H9 (cell line): ENCODE results near the gene SGCD. TPM values are rescaled to one million over a fixed set of nuclear protein-coding genes. Genes with fewer than 3 reads are reported as not detected.

Experiments used
- DNase-seq: peaks from one replicate; pipeline ENCODE4 v3.0.0-alpha.2; 2017
- H2AFZ ChIP-seq: one replicate; pipeline ENCODE4 v1.6.1; 2013; ENCODE audit warnings: mild to moderate bottlenecking, low read length, control low read depth, moderate library complexity
- H2AK5ac ChIP-seq: 2 replicates; pipeline ENCODE4 v1.6.1; 2013; ENCODE audit warnings: low read length, control low read depth, mixed read lengths; ENCODE audit not compliant: insufficient read length
- H2BK120ac ChIP-seq: one replicate; pipeline ENCODE4 v1.6.1; 2013; ENCODE audit warnings: low read depth, mild to moderate bottlenecking, low read length, control low read depth, inconsistent platforms; ENCODE audit not compliant: poor library complexity, severe bottlenecking
- H2BK12ac ChIP-seq: 2 replicates; pipeline ENCODE4 v1.6.1; 2013; ENCODE audit warnings: low read length, control low read depth, mixed read lengths, low read depth; ENCODE audit not compliant: insufficient read length
- H2BK15ac ChIP-seq: 2 replicates; pipeline ENCODE4 v1.6.1; 2013; ENCODE audit warnings: low read depth, low read length, control low read depth
- H2BK20ac ChIP-seq: one replicate; pipeline ENCODE4 v1.6.1; 2013; ENCODE audit warnings: low read depth, mild to moderate bottlenecking, low read length, control low read depth, inconsistent platforms; ENCODE audit not compliant: poor library complexity, severe bottlenecking
- H2BK5ac ChIP-seq: 2 replicates; pipeline ENCODE4 v1.6.1; 2013; ENCODE audit warnings: low read length, control low read depth, mixed read lengths; ENCODE audit not compliant: insufficient read length
- H3K14ac ChIP-seq: 2 replicates; pipeline ENCODE4 v1.6.1; 2013; ENCODE audit warnings: low read length, control low read depth; ENCODE audit not compliant: insufficient read depth
- H3K18ac ChIP-seq: 2 replicates; pipeline ENCODE4 v1.6.1; 2013; ENCODE audit warnings: low read depth, mild to moderate bottlenecking, mixed read lengths, low read length, control low read depth; ENCODE audit not compliant: insufficient read length
- H3K23ac ChIP-seq: 2 replicates; pipeline ENCODE4 v1.6.1; 2013; ENCODE audit warnings: low read length, control low read depth, mixed read lengths, low read depth; ENCODE audit not compliant: insufficient read length
- H3K23me2 ChIP-seq: 2 replicates; pipeline ENCODE4 v1.6.1; 2013; ENCODE audit warnings: low read depth, mild to moderate bottlenecking, mixed read lengths, low read length, control low read depth; ENCODE audit not compliant: insufficient read length, poor library complexity, severe bottlenecking
- H3K27ac ChIP-seq: 2 replicates; pipeline ENCODE4 v1.5.1; 2013; ENCODE audit warnings: low read length, control low read depth, mixed read lengths, low read depth; ENCODE audit not compliant: insufficient read length
- H3K27me3 ChIP-seq: 2 replicates; pipeline ENCODE4 v1.6.1; 2013; ENCODE audit warnings: low read length, control low read depth, inconsistent platforms; ENCODE audit not compliant: insufficient read depth
- H3K4ac ChIP-seq: 2 replicates; pipeline ENCODE4 v1.6.1; 2013; ENCODE audit warnings: low read depth, mild to moderate bottlenecking, control low read depth, inconsistent platforms, low read length, moderate library complexity
- H3K4me1 ChIP-seq: 2 replicates; pipeline ENCODE4 v1.6.1; 2013; ENCODE audit warnings: low read length, control low read depth, inconsistent platforms; ENCODE audit not compliant: insufficient read depth
- H3K4me2 ChIP-seq: 2 replicates; pipeline ENCODE4 v1.6.1; 2013; ENCODE audit warnings: low read length, control low read depth, mixed read lengths; ENCODE audit not compliant: insufficient read length, insufficient read depth
- H3K56ac ChIP-seq: 2 replicates; pipeline ENCODE4 v1.6.1; 2013; ENCODE audit warnings: low read depth, mild to moderate bottlenecking, mixed read lengths, low read length, control low read depth; ENCODE audit not compliant: insufficient read length
- H3K79me1 ChIP-seq: 2 replicates; pipeline ENCODE4 v1.6.1; 2013; ENCODE audit warnings: low read depth, mild to moderate bottlenecking, moderate library complexity, low read length, control low read depth, inconsistent platforms; ENCODE audit not compliant: insufficient read depth, poor library complexity, severe bottlenecking
- H3K79me2 ChIP-seq: 2 replicates; pipeline ENCODE4 v1.6.1; 2013; ENCODE audit warnings: low read length, control low read depth, inconsistent platforms; ENCODE audit not compliant: insufficient read depth
- H3K9ac ChIP-seq: 2 replicates; pipeline ENCODE4 v1.6.1; 2013; ENCODE audit warnings: low read length, control low read depth, mixed read lengths; ENCODE audit not compliant: insufficient read length; ENCODE audit errors: extremely low read depth
- H3K9me3 ChIP-seq: one replicate; pipeline ENCODE4 v1.6.1; 2013; ENCODE audit warnings: low read depth, low read length, inconsistent platforms; ENCODE audit not compliant: control insufficient read depth
- H3T11ph ChIP-seq: one replicate; pipeline ENCODE4 v1.6.1; 2013; ENCODE audit warnings: mild to moderate bottlenecking, low read length, control low read depth, inconsistent platforms
- H4K20me1 ChIP-seq: one replicate; pipeline ENCODE4 v1.6.1; 2013; ENCODE audit not compliant: control insufficient read depth, insufficient read length, insufficient read depth
- H4K5ac ChIP-seq: 2 replicates; pipeline ENCODE4 v1.6.1; 2013; ENCODE audit warnings: low read depth, mild to moderate bottlenecking, mixed read lengths, low read length, control low read depth; ENCODE audit not compliant: insufficient read length
- H4K8ac ChIP-seq: replicated peaks from 2 replicates; pipeline ENCODE4 v1.6.1; 2013; ENCODE audit warnings: low read length, control low read depth, mixed read lengths, low read depth; ENCODE audit not compliant: insufficient read length
- H4K91ac ChIP-seq: 2 replicates; pipeline ENCODE4 v1.6.1; 2013; ENCODE audit warnings: low read depth, mild to moderate bottlenecking, moderate library complexity, mixed read lengths, low read length, control low read depth; ENCODE audit not compliant: insufficient read length
- H3K27ac Mint-ChIP-seq, 3 experiments: 2 replicates in 2 of 3; 3 replicates in 1 of 3; pipeline ENCODE4 v1.8.0; 2020 to 2021; ENCODE audit warnings: mixed read lengths in 3 of 3, mild to moderate bottlenecking in 1 of 3, moderate library complexity in 1 of 3
- H3K27me3 Mint-ChIP-seq: 2 replicates; pipeline ENCODE4 v1.8.0; 2021; ENCODE audit warnings: low read depth, mild to moderate bottlenecking, moderate library complexity, mixed read lengths
- H3K36me3 Mint-ChIP-seq, 3 experiments: 2 replicates in 2 of 3; 3 replicates in 1 of 3; pipeline ENCODE4 v1.8.0; 2020 to 2021; ENCODE audit warnings: low read depth in 3 of 3, mixed read lengths in 3 of 3; ENCODE audit not compliant: insufficient read depth in 1 of 3
- H3K4me1 Mint-ChIP-seq, 2 experiments: 2 replicates each; pipeline ENCODE4 v1.8.0; 2020; ENCODE audit warnings: mixed read lengths in 2 of 2
- H3K4me3 Mint-ChIP-seq, 2 experiments: 2 replicates in 1 of 2; 3 replicates in 1 of 2; pipeline ENCODE4 v1.8.0; 2020 to 2021; ENCODE audit warnings: mild to moderate bottlenecking in 2 of 2, mixed read lengths in 2 of 2, moderate library complexity in 1 of 2
- H3K9me3 Mint-ChIP-seq, 2 experiments: 2 replicates in 1 of 2; 3 replicates in 1 of 2; pipeline ENCODE4 v1.8.0; 2020; ENCODE audit warnings: mild to moderate bottlenecking in 2 of 2, mixed read lengths in 2 of 2, moderate library complexity in 1 of 2
- CTCF ChIP-seq: fragments of 200-600 bp; sonication (generic); conservative IDR thresholded peaks from 3 replicates; pipeline ENCODE4 v1.8.0; 2021; ENCODE audit warnings: antibody characterized with exemption, mild to moderate bottlenecking
- WGBS: extraction: QIAGEN DNeasy Blood & Tissue Kit; methylation state at CpG from one replicate; pipeline ENCODE4 v1.1.7; 2013; ENCODE audit warnings: missing lambda C conversion rate, low lambda C conversion rate, mixed read lengths; ENCODE audit not compliant: insufficient read length; ENCODE audit errors: extremely low coverage; 5-methylcytosine and 5-hydroxymethylcytosine counted together
- total RNA-seq: library from RNA; stranded (reverse); gene quantifications from 2 replicates; pipeline ENCODE4 v1.2.1, GENCODE V29; 2021

SGCD gene
- total RNA-seq, 1 experiment from 2014 or later, result 0.11 TPM

GRCh38 chr5:156515121-156515520, 188.2 kb downstream of the SGCD start:
- no peak for TF ChIP-seq CTCF
- no peaks in the 10 kb centered on the region for H3K9me3 ChIP-seq
- no peak overlapping the region for H4K5ac ChIP-seq
- Mint-ChIP-seq H3K27ac (no peak overlapping the region), H3K36me3 (peaks cover 2 to 8% (median 6%) of the 10 kb centered on the region in 3 experiments), H3K27me3 (no peaks in the 10 kb centered on the region), H3K4me3 (no peak overlapping the region), H3K4me1 (peaks cover 0 to 4% of the 10 kb centered on the region in 2 experiments; a peak in 2 of 4 replicates), H3K9me3 (peaks cover 11 to 19% of the 10 kb centered on the region in 2 experiments; a peak in 4 of 5 replicates)
- H3K23me2 ChIP-seq, result no peaks in the 10 kb centered on the region
- no peak overlapping the region for H2BK120ac ChIP-seq
- no peak overlapping the region for H2AFZ ChIP-seq
- H3K56ac ChIP-seq, result no peak overlapping the region
- H3K9ac ChIP-seq, result no peak overlapping the region
- H3K79me2 ChIP-seq, result no peaks in the 10 kb centered on the region
- no peak overlapping the region for H3T11ph ChIP-seq
- no peak overlapping the region for H4K8ac ChIP-seq
- no peak overlapping the region for H2BK5ac ChIP-seq
- H3K23ac ChIP-seq, result no peak overlapping the region
- H3K27ac ChIP-seq, result no peak overlapping the region
- no CpG with 5 or more reads among the region's 2 CpGs for WGBS
- H3K4me1 ChIP-seq, result no peaks in the 10 kb centered on the region
- H3K79me1 ChIP-seq, result no peaks in the 10 kb centered on the region
- H2BK15ac ChIP-seq, result no peak overlapping the region
- no peak for DNase-seq
- no peak overlapping the region for H3K18ac ChIP-seq
- no peak overlapping the region for H2BK20ac ChIP-seq
- H2BK12ac ChIP-seq, result no peak overlapping the region
- H3K14ac ChIP-seq, result no peak overlapping the region
- H3K4me2 ChIP-seq, result no peak overlapping the region
- no peak overlapping the region for H2AK5ac ChIP-seq
- H3K4ac ChIP-seq, result no peak overlapping the region
- no peaks in the 10 kb centered on the region for H3K27me3 ChIP-seq
- no peaks in the 10 kb centered on the region for H4K20me1 ChIP-seq
- H4K91ac ChIP-seq, result no peak overlapping the region
